HepG2 (cell line): ENCODE results near the gene THAP2. TPM values are rescaled to one million over a fixed set of nuclear protein-coding genes. Genes with fewer than 3 reads are reported as not detected.

Experiments used
- FOXA3 ChIP-seq: IDR thresholded peaks from 2 replicates; pipeline ENCODE4 v1.6.1; 2016; ENCODE audit warnings: missing genetic modification reagents, missing compliant biosample characterization
- MLX ChIP-seq: IDR thresholded peaks from 2 replicates; pipeline ENCODE4 v1.6.1; 2016
- NAIF1 ChIP-seq: sonication (generic); formaldehyde crosslinking; IDR thresholded peaks from 2 replicates; pipeline ENCODE4 v1.5.0; 2020; ENCODE audit warnings: mild to moderate bottlenecking, missing genetic modification reagents, borderline replicate concordance
- NFE2 ChIP-seq: sonication (generic); formaldehyde crosslinking; IDR thresholded peaks from 2 replicates; pipeline ENCODE4 v1.4.0; 2020; ENCODE audit warnings: missing genetic modification reagents
- RNF2 ChIP-seq: fragments of 450-650 bp; conservative IDR thresholded peaks from 2 replicates; pipeline ENCODE4 v1.6.1; 2016; ENCODE audit warnings: low read depth
- SNRNP70 ChIP-seq: fragments of 200-400 bp; formaldehyde crosslinking; IDR thresholded peaks from 2 replicates; pipeline ENCODE4 v1.6.1; 2017; ENCODE audit warnings: mild to moderate bottlenecking, low read depth, low read length, moderate library complexity
- TFDP2 ChIP-seq: sonication (generic); formaldehyde crosslinking; IDR thresholded peaks from 2 replicates; pipeline ENCODE4 v1.4.0; 2020; ENCODE audit warnings: missing genetic modification reagents
- ZNF24 ChIP-seq: fragments of 450-650 bp; IDR thresholded peaks from 2 replicates; pipeline ENCODE4 v1.6.1; 2017; ENCODE audit warnings: antibody characterized with exemption, mild to moderate bottlenecking
- ZNF275 ChIP-seq: sonication (generic); formaldehyde crosslinking; IDR thresholded peaks from 2 replicates; pipeline ENCODE4 v1.8.0; 2022; ENCODE audit warnings: missing genetic modification reagents, mild to moderate bottlenecking, inconsistent platforms, borderline replicate concordance
- ZNF646 ChIP-seq: sonication (generic); formaldehyde crosslinking; IDR thresholded peaks from 2 replicates; pipeline ENCODE4 v1.9.0; 2021; ENCODE audit warnings: mild to moderate bottlenecking, missing genetic modification reagents
- ZNF672 ChIP-seq: sonication (generic); formaldehyde crosslinking; IDR thresholded peaks from 2 replicates; pipeline ENCODE4 v1.8.1; 2022; ENCODE audit warnings: missing genetic modification reagents
- ZNF772 ChIP-seq: sonication (generic); formaldehyde crosslinking; IDR thresholded peaks from 2 replicates; pipeline ENCODE4 v1.5.0; 2020; ENCODE audit warnings: mild to moderate bottlenecking, missing genetic modification reagents
- polyA plus RNA-seq, 8 experiments: library from polyadenylated mRNA; depleted of rRNA in 3 of 8; stranded (reverse) in 7 of 8; unstranded in 1 of 8; fragments of >200 nt; fragmentation: Illumina TruSeq in 4 of 8; extraction: Trizol in 4 of 8; gene quantifications; 2 replicates each; pipeline versions ENCODE4 v1.2.1 to v1.2.3, GENCODE V29; 2011 to 2016; ENCODE audit warnings: low read depth in 4 of 8, missing spikeins in 1 of 8, mixed read lengths in 1 of 8; ENCODE audit not compliant: insufficient read depth in 1 of 8
- total RNA-seq, 5 experiments: library from RNA; depleted of rRNA; stranded (reverse); fragments of >200 nt; fragmentation: Illumina TruSeq; extraction: Trizol; gene quantifications; 2 replicates each; pipeline ENCODE4 v1.2.3, GENCODE V29; 2016; ENCODE audit warnings: low read depth in 1 of 5

THAP2 gene
- total and polyA plus RNA-seq, 2 of the 13 experiments (the other 11 are each of a cell fraction or from before 2014, with no cell fraction given): 5.2 to 6.2 TPM

- TF ChIP-seq ZNF275 (CRISPR knock-in tag) (no peak), SNRNP70 (no peak), ZNF672 (CRISPR knock-in tag) (no peak), NFE2 (no peak), NAIF1 (CRISPR knock-in tag) (no peak), ZNF646 (no peak), ZNF772 (no peak), ZNF24 (no peak), MLX (0 out of 2 replicates have a peak, but pooled peaks have one; percentile 57), RNF2 (no peak), FOXA3 (CRISPR knock-in tag) (peak; percentile 42; the same call in 1 of the 2 replicates), TFDP2 (CRISPR knock-in tag) (no peak)
Measured at GRCh38 chr12:71665090-71665463, 976 bp downstream of the THAP2 start (continued).
